CD4-positive, alpha-beta T cell treated with Interleukin-17A for 1 hour (primary cell): Measurements from ENCODE around the gene OVOL2.
"Not testable (repeated sequence)": the region's sequence is repeated elsewhere in the genome, so short reads cannot be mapped to it uniquely, and the experiment has no call there.

Source experiments
- DNase-seq: peaks from one replicate; pipeline ENCODE4 v3.0.0-alpha.2; 2020

Gene OVOL2

DNA sequence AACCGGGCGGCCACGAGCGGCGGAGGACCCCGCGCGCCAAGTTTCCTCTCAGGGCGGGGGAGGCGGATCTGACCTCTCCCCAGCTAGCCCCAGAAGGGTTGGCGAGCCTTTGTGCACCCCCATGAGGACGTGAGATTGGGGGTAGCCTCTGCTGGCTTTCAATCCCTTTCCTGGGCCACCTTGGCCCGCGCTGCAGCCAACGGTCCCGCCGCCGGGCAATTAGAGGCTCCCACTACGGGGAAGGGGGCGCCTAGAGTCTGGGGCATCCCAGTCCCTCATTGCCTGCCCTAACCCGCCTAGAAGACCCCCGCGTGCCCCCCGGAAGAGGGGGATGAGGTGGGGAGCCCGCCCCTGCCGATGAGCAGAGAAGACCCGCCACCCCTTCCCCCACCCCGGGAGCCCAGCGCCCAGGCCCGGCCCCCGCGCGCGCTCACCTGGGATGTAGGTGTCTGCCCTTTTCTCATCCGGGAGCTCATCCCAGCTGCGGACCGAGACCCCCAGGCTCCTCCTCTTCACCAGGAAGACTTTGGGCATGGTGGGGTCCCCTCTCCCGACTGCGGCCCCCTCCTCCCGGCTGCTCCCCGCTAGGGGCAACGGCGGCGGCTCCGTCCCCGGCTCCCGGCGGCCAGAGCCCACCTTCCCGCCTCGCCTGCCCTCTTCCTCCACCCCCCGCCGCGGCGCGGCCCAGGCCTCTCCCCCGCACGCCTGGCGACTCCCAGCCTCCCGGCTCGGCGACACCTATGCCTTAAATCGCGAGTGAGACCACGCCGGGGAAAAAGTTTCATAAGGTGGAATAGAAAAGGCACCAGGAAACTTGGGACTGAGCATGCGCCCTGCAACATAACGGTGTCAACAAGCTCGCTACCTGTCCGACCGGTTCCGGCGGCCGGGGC lies at the start of gene OVOL2:
Gene OVOL2, minus strand, starts transcription at position 816 of the 893 bp plus-strand sequence. Its CDS starts 282 bp downstream, at position 534.
- DNase-seq = no peak

DNA sequence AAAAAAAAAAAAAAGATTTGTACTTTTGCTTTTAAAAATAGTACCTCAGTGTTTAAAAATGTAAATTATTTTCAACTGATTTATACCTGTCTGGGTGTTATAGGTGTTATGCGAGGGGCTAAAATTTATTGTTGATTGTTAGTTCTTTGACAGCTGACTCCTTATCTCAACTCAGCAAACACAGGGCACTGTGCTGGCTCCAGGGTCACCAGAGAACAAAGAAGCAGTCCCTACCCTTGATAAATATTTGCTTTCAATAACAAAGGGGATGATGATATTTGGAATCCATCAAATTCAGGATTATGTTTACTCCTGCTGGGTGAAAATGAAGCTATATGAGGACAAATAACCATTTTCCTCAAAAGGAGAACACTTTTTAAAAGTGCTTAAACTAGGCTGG lies 45.8 kb upstream of the OVOL2 start:
- no peak for DNase-seq

DNA sequence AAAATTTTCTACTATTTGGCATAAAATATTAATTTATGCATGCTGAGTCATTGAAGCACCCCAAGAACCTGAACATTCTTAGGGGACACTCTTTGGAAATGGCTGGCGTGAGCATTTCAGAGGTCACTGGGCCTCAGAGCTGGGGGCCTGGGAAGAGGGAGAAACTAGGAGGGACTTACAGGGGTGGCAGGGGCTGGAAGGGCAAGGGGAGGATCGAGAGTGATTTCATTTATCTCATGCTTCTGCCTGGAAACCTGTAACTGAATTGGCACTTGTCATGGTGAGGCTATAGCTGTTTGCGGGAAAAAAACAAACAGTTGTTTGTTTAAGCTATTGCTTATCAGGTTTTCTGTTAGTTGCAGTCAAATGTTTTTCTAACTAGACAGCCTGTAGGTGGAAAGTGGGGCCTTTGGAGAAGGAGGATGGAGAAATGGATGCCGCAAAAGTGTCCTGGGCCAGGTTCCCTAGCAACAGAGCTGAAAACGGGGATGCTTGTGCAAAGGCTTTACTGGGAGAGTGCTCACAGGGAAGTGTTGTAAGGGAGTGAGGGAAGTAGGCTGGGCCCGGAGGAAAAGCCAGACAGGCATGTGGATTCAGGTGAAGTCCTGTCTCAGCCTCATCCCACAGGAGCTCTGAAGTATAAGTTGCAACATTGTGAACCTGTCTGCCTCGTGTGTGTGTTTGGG lies 43.6 kb upstream of the OVOL2 start:
- no peak for DNase-seq

DNA sequence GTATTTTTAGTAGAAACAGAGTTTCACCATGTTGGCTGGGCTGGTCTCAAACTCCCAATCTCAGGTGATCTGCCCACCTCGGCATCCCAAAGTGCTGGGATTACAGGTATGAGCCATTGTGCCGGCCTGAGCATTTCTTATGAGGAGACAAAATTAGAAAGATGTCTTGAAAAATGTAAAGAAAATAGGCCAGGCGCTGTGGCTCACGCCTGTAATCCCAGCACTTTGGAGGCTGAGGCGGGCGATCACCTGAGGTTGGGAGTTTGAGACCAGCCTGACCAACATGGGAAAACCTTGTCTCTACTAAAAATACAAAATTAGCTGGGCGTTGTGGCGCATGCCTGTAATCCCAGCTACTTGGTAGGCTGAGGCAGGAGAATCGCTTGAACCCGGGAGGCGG lies 42.9 kb upstream of the OVOL2 start:
- DNase-seq = not testable (repeated sequence)

DNA sequence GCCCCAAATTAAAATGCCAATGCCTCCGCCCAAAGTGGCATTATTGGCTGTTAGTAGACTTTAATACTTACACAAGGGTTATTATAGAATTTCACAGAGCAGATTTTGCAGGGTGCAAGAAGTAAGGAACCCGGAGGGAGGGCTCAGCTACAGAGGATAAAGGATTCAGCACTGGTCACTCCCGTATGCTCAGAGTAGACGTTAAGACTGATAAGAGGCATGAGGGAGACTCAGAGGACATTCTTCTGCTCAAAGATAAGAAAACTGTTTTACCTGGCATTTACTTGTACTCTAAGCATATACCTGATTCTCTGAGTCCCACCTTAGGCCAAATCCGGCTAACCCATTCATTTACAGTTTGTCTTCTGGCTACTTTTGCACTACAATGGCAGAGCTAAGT lies 36.5 kb upstream of the OVOL2 start:
- DNase-seq = no peak

DNA sequence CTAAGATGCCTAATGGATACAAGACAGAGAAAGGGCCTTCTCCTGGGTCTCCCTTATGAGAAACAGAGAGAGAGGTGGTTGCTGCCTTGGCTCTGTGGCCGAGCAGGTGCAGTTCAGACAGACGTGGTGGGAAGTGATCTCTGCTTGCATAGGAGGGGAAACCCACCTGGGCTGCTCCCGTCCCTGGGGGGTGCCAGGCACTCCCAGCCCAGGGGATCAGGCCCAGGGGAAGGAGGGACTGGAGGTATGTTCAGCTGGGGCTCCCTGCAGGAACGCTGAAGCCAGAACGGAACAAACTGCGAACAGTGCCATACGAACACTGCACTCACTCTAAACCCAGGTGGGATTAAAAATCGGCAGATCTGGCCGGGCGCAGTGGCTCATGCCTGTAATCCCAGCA lies 35.7 kb upstream of the OVOL2 start:
- no peak for DNase-seq

DNA sequence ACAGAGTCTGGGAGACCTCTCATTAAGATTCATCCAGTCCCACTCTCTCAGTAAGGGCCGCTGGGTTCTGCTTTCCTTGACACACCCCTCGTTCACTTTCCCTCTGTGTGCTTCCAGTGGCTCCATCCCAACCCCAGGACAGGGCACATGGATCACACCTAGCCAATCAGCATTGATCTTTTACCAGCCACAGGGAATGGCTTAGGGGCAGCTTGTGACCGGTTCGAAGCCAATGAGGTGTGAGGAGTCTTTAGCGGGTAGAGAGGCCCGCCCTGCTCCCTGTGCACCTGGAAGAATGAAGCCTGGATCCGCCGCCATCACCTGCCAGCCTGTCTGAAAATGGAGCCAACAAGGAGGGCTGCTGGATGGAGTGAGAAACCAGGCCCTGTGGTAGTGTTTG lies 35.2 kb upstream of the OVOL2 start:
- no peak for DNase-seq

DNA sequence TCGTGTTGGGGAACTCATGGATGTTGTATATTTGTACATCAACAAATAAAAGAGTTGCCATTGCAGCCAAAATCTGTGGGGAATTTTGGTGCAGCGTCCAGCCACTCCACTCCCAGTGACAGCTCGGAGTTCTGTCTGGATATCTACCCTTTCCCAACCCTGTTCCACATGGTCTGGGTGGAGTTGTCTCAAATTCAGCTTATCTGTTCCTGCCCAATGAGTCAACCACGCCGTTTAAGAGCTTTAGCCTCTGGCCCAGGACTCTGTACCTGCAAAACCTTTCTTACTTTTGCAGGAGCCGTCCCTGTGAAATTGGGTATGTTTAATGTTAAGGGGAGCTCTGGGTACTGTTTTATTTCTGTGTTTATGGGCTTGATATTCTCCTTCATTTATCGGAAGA lies 33.9 kb upstream of the OVOL2 start:
- DNase-seq = no peak

DNA sequence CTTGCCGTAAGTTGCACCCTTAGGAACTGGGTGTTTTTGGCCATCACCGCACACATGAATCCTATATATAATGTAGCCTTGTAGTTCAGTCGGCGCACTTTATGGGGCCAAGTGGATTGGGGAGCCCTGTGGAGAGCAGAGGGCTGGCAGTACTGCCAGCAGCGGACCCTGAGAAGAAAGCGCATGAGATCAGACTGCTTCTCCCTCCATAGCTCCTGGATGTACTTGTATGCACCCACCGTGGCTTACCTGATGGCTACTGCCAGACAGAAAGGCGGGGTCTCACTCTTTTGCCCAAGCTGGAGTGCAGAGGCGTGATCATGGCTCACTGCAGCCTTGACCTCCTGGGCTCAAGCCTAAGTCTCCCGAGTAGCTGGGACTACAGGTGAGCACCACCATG lies 32.8 kb upstream of the OVOL2 start:
- no peak for DNase-seq

DNA sequence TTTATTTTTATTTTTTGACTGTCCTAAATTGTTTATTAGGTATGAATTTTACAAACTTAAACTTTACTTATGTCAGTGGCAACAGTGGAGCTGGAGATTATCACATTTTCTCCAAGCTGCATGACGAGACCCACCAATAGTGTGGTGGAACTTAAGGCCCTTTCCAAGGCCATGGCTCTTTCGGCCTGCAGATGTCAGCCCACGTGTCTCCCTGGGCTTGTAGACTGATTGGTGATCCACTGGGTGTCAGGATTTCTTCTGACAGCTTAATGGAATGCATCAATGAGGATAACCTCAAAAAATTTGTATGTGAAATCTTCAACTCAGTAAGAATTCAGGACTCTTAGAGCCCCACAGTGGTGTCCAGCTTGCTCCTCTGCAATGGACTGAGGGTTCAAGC lies 32.3 kb upstream of the OVOL2 start:
- no peak for DNase-seq

DNA sequence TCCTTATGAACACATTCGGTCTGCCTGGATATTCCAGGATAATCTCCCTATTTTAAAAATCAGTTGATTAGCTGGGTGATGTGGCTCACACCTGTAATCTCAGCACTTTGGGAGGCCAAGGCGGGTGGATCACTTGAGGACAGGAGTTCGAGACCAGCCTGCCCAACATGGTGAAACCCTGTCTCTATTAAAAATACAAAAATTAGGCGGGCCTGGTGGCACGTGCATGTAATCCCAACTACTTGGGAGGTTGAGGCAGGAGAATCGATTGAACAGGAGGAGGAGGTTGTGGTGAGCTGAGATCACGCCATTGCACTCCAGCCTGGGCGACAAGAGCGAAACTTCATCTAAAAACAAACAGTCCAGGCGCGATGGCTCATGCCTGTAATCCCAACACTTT lies 31.1 kb upstream of the OVOL2 start:
- not testable (repeated sequence) for DNase-seq

DNA sequence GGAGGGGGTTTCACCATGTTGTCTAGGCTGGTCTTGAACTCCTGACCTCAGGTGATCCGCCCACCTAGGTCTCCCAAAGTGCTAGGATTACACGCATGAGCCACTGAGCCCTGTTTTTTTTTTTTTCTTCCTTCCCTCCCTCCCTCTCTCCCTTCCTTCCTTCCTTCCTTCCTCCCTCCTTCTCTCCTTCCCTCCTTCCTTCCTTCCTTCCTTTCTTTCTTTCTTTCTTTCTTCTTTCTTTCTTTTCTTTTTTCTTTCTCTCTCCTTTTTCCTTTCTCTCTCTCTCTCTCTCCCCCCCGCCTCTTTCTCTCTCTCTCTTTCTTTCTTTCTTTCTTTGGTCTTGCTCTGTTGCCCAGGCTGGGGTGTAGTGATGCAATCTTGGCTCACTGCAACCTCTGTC lies 30.6 kb upstream of the OVOL2 start:
- DNase-seq = not testable (repeated sequence)

DNA sequence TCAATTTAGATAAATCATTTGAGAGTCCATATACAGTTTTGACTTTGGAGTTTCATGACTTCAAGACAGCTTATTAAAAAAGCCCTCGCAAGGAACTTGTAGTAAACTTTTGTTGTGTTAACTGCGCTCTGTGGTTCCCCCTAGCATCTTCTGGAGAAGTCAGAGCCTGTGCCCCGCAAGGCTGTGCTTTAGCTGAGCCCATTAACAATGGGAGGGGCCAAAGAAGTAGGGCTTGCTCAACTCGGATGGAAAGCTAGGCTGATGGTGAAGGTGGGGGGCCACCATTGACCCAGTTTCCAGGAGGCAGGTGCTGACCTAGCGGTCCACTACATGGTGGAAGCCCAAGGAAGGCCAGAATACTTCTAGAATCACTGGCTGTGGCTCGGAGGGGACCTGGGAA lies 29.3 kb upstream of the OVOL2 start:
- no peak for DNase-seq

DNA sequence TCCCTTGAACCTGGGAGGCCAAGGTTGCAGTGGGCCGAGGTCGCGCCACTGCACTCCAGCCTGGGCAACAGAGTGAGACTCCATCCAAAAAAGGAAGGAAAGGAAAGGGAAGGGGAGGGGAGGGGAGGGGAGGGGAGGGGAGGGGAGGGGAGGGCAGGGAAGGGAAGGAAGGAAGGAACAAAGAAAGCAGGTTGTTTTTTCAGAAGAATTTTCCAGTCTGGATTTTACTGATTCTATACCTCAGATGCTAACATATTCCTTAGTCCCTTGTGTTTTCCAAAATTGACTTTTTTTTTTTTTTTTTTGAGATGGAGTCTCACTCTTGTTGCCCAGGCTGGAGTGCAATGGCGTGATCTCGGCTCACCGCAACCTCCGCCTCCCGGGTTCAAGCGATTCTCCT lies 23.1 kb upstream of the OVOL2 start:
- not testable (repeated sequence) for DNase-seq

DNA sequence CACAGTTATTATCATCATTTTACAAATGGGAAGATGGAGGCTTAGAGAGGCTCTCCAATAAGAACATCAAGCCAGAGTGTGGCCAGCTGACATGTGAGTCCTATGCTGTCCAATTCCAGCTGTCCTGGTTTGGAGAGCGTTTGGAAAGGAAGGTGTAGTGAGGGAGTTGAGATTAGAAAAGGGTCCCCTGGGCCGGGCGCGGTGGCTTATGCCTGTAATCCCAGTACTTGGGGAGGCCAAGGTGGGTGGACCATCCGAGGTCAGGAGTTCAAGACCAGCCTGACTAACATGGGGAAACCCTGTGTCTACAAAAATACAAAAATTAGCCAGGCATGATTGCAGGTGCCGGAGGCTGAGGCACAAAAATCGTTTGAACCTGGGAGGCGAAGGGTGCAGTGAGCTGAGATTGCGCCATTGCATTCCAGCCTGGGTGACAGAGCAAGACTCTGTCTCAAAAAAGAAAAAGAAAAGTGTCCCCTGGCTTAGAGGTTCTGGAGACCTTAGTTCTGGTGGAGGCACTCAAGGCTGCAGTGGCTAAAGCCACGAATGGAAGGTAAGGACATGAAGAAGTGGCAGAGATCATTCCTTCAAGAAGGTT lies 22.1 kb upstream of the OVOL2 start:
- DNase-seq = no peak

DNA sequence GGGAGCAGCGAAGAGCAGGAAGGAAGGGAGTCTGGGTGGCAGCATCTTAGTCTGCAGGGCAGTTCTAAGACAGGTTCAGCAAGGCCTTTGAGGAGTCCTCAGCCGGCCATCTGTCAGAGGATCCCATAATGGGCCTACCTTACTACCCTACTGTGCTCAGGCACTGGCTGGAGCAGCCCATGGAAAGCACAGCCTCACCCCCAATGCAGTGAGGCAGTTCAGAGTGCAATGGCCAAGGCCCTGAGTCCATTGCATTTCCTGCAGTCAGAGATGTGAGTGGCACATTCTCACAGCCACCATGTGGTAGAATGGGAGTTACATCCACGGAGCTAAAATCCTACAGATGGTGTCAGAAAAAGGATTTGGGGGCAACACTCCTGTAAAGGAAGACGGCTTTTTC lies 19.4 kb upstream of the OVOL2 start:
- DNase-seq = no peak

DNA sequence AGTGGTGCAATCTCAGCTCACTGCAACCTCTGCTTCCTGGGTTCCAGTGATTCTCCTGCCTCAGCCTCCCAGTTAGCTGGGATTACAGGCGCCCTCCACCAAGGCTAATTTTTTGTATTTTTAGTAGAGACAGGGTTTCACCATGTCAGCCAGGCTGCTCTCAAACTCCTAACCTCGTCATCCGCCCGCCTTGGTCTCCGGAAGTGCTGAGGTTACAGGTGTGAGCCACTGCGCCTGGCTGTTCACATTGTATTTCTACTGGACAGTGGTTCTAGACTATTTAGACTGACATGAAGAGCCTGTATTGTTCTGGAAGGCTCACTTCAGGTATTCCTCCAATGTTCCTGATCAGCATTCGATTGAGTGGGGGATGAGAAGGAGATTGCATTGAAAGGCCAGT lies 14.8 kb upstream of the OVOL2 start:
- DNase-seq = no peak

DNA sequence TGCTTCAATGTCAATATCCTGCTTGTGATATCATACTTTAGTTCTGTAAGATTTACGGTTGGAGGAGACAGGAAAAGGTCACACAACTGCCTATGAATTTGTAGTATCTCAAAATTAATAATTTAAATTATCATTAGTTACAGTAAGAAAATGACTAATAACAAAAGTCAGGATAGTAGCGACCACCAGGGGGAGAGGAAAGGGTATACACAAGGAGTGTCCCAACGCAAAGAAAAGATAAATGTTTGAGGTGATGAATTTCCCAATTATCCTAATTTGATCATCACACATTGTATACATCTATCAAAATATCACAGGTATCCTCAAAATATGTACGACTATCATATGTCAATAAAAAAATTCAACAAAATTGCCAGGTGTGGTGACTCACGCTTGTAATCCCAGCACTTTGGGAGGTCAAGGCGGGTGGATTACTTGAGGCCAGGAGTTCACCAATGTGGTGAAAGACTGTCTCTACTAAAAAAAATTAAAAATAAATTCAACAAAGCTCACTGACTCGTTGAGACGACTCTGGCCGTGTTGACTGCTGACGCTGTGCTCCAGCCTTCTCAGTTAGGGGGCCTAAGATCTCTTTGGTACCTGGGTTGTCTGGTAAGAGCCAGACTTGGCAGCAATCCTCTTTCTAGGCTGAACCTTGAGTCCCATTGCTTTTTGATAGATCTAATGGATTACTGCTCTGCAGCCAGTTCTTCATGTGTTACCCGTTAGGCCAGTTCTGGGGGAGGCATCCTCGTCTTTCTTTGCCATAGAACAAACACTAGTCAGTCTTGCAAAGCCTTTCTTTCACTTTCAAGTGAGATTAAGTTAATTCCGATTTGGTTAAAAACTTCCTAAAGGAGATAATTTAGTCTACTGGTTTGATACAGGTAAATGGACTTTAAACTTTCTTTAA lies 9.0 kb upstream of the OVOL2 start:
- DNase-seq = no peak

DNA sequence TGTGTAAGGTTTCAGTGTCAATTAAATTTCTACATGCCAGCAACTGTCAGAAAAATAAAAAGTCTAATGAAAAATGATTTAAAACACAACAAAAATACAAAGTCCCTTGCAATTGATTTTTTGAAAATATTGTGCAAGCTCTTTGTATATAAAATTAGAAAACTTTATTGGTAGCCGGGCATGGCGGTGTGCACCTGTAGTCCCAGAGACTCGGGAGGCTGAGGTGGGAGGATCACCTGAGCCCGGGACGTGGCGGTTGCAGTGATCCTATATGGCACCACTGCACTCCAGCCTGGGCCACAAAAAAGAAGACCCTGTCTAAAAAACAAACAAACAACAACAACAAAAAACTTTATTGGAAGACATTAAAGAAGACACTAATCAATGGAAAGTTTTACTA lies 6.0 kb upstream of the OVOL2 start:
- DNase-seq = no peak

DNA sequence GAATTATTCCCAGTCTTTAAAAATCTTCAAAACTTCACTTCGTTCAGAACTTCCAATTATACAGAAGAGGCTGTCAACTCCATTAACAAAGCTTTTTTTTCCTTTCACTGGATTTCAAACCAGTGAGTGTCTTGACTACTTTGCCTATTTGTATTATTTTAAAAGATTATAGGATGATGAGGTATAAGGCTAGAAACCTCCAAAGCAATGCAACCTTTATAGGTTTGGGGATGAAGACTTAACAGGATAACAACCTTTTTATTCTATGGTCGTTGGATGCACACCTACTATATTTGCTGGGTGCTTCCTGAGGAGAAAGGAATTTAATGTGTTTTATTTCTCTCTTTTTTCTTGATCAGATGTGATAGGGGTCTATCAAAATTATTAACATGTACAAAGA lies 1.9 kb upstream of the OVOL2 start:
- no peak for DNase-seq

DNA sequence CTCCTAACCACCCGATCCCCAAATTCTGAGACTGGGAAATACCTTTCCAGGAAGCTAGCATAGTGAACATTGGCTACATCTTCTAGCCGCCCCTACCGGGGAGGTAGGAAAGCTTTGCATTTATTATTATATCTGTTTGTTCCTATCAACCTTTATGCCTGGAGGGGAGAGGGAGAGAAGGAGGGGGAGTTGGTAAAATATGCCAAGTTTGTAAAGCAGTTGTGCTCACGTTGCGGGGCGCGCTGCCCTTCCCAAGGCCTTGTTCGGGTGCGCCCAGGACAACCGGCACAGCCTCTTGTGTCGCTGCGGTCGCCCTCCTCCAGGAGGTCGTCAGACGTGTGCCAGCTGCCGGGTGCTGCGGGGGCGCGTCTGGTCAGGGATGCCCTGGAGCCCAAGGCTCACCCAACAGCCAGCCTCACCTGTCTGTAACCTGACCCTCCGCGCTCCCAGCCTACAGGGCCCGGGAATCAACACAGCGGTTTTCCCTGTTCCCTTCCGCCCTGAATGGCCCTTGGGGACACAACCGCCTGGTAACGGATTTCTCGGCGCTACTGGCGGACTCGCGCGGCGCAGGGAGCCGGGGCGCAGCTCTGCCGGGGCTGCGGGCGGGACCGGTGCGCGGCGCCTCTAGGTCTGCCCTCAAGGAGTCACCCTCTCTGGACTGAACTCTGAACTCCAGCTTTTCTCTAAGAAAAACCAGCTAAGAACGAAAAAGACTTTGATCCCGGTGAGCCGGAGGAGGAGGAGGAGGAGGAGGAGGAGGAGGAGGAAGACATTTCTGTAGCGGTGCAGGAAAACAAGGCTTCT lies 1.1 kb upstream of the OVOL2 start:
- DNase-seq = no peak

DNA sequence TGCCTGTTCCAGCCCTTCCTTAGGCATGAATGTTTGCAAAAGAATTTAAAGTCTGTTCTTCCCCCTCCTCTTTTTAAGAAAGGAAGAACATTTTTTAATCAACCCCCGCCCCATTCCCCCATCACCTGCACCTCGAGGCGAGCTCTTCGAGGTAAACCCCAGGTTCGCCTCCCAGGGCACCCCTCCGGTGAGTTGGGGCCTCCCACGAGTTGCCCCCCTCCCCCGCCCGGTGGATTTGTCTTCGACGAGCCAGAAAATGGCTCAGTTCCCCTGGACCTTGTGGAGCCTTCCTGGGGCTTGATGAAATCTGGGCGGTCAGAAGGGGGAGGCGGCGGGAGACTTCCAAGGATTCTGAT lies 256 bp upstream of the OVOL2 start:
- no peak for DNase-seq
